Hepatocyte (in vitro differentiated cells): ENCODE results near the gene ST6GALNAC2.

Source experiments
- EZH2 ChIP-seq: fragments of 200-600 bp; sonication (generic); IDR thresholded peaks from 2 replicates; pipeline ENCODE4 v1.6.1; 2016; ENCODE audit warnings: antibody characterized with exemption, mild to moderate bottlenecking, borderline replicate concordance
- EZH2phosphoT487 ChIP-seq: fragments of 200-600 bp; sonication (generic); IDR thresholded peaks from one replicate; pipeline ENCODE4 v1.6.1; 2018; ENCODE audit warnings: antibody characterized with exemption, mild to moderate bottlenecking, low read depth, moderate library complexity; ENCODE audit not compliant: unreplicated experiment, severe bottlenecking
- TF ChIP-seq, protein P1 (sequence below): fragments of 200-600 bp; sonication (generic); IDR thresholded peaks from 2 replicates; pipeline ENCODE4 v1.5.1; 2016; ENCODE audit warnings: antibody characterized with exemption, mild to moderate bottlenecking; ENCODE audit not compliant: poor library complexity

DNA sequence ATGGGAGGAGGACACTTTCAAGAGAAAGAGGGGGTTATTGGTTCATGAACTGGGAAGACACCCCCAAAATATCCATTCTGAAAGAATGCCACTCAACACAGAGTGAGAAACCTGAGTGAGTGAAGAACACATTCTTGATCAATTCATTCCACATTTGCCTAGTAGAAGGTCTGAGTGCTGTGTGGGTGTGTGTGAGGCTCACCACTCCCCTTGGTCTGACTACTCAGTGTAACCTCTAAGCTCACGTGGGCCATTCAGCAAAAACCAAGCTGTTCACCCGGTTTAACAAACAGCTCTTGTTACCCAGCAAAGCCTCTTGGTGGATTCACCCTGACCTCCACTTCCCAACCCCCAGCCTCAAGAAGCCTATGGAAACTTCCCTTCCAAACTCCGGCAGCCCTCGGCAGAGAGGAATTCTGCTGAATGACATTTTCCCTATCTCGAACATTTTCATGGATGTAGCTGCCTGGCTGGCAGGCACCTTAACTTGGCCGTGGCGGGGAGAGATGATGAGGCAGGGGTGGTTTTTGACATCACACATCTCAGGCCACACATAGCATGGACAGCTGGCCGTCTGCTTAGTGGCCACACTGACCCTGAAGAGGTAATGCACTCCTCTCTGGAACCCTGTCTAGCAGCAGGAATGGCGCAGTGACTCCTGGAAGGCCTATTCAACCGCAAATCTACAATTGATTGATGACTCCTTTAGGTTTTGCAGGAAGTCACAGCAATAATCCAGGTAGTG, 46.3 kb upstream of the ST6GALNAC2 start:
- TF ChIP-seq, protein P1, sequence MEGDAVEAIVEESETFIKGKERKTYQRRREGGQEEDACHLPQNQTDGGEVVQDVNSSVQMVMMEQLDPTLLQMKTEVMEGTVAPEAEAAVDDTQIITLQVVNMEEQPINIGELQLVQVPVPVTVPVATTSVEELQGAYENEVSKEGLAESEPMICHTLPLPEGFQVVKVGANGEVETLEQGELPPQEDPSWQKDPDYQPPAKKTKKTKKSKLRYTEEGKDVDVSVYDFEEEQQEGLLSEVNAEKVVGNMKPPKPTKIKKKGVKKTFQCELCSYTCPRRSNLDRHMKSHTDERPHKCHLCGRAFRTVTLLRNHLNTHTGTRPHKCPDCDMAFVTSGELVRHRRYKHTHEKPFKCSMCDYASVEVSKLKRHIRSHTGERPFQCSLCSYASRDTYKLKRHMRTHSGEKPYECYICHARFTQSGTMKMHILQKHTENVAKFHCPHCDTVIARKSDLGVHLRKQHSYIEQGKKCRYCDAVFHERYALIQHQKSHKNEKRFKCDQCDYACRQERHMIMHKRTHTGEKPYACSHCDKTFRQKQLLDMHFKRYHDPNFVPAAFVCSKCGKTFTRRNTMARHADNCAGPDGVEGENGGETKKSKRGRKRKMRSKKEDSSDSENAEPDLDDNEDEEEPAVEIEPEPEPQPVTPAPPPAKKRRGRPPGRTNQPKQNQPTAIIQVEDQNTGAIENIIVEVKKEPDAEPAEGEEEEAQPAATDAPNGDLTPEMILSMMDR: no peak
- no peak for TF ChIP-seq EZH2
- no peak for TF ChIP-seq EZH2phosphoT487
